ENCODE results near the gene UBAP2L. TPM values are rescaled to one million over a fixed set of nuclear protein-coding genes. Genes with fewer than 3 reads are reported as not detected.
"Not testable (repeated sequence)": the region's sequence is repeated elsewhere in the genome, so short reads cannot be mapped to it uniquely, and the experiment has no call there.

UBAP2L gene
- total RNA-seq, 1 donor from 2014 or later: 31.8 TPM

GRCh38 chr1:154241703-154242351 lies 21.1 kb downstream of the UBAP2L start:
- no peak for DNase-seq (ENCODE audit: low spot score)

DNA sequence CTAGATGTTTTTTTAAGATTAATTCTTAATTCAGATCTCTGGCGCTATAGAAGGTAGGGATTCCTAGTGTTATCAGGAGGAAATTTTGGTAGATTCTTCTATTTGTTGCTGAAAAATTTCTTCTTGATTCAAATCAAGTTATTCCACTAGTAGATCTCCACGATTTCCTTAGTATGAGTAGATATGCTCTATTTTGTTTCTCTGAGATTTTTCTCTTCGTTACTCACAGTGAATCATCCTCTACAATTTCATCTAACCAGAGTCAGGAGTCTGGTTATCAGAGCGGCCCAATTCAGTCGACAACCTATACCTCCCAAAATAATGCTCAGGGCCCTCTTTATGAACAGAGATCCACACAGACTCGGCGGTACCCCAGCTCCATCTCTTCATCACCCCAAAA lies 32.9 kb downstream of the UBAP2L start:
- DNase-seq (ENCODE audit: low spot score): no peak

DNA sequence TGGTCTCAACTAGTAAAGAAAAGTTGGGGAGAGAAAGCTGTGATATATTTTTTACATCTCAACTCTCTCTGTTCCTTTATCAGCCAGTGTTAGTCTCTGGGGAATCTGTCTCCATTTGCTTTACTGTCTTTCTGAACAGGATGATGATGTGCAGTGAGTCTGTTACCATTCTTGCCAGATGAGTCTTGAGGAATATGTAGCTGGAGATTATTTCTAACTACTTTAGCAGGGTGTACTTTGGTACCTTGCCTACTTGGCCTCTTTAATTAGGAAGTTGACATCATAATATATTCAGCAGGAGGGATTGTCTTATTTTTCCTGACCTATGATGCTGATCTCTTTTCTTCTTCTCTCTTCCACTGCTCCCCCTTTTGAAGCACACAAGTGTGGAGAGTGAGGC lies 35.9 kb downstream of the UBAP2L start:
- DNase-seq (ENCODE audit: low spot score): no peak

DNA sequence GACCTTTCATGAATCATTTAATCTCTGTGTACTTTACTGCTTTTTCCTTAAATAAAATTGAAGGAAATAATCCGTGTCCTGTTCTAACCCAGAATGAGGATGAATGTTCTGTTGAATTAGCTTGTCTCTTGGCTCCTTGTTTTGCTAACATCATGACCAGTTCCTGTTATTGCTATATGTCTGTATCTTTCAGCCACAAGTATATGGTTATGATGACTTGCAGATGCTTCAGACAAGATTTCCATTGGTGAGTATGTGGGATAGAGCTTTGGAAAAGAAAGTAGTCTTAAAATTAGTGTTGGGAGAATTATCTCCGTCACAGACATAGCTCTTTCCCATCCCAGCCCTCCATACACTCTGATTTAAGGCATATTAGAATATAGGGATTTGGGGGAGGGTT lies 38.0 kb downstream of the UBAP2L start:
- no peak for DNase-seq (ENCODE audit: low spot score)

- DNase-seq (ENCODE audit: low spot score): no peak
Observed at GRCh38 chr1:154260127-154260526, 39.4 kb downstream of the UBAP2L start.

DNA sequence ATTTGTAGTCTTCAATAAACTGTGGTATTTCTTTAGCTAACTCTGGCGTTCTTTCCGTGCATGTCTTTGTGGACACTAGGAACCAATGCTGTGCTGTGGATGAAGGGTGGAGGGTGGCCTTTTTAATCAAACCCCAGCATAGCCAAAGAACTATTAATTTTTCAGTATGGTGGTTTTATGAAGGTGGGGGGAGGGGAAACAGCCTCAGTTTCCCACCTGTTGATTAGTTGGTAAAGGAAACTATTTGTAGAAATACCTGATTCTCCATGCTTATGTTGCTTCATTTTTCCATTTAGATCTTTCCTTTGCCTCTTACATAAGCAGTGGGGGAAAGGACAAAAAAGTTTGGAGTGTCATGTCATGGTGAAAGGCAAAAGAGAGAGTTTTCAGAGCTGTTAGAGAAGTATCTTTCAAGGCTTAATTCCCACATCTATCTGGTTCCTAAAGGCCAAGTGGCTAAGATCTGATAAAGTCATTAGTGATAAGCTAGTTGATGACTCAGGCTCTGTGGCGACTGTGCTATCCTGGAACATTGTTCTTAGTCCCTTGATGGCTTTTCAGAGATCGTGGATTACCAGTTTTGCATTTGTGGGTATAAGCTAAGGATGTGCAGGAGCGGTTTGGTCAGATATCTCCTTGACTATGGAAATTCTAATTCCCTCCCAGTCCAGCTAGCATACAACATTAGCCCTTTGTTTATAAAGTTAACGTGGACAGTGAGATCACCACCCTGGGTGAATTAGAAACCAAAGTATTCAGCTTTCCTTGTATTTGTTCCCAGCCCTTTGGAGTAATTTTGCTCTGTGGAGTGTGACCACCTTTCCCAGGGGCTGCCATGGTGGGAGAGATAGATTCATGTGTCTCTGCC lies 42.9 kb downstream of the UBAP2L start:
- DNase-seq (ENCODE audit: low spot score): no peak

- DNase-seq (ENCODE audit: low spot score): no peak
Observed at GRCh38 chr1:154264454-154264853, 43.7 kb downstream of the UBAP2L start.

DNA sequence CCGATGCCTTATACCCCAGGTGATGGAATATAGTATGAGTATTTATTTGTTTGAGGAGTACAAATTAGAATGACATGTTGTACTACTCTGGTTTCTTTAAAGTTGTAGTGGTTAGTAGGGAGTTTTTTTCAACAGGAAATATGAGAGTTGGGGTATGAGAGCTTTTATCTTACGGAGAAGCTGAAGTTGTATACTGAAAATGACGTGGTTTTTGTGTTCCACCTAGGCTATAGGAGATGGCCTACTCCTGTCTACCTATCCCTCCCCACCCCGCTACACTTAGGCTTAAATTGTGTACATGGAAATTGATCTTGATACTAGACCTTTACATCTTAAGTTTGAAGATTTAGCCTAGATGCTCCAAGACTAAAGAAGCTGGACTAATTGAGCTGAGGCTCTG lies 44.8 kb downstream of the UBAP2L start:
- DNase-seq (ENCODE audit: low spot score): no peak

- DNase-seq (ENCODE audit: low spot score): no peak
Observed at GRCh38 chr1:154270833-154271232, 50.1 kb downstream of the UBAP2L start.

- peak; percentile 99 for DNase-seq (ENCODE audit: low spot score)
Observed at GRCh38 chr1:154272217-154272998, 51.7 kb downstream of the UBAP2L start, which contains the start of gene HAX1. Gene HAX1, plus strand, starts transcription at chr1:154272629. Its CDS starts 95 bp downstream, at chr1:154272724.

DNA sequence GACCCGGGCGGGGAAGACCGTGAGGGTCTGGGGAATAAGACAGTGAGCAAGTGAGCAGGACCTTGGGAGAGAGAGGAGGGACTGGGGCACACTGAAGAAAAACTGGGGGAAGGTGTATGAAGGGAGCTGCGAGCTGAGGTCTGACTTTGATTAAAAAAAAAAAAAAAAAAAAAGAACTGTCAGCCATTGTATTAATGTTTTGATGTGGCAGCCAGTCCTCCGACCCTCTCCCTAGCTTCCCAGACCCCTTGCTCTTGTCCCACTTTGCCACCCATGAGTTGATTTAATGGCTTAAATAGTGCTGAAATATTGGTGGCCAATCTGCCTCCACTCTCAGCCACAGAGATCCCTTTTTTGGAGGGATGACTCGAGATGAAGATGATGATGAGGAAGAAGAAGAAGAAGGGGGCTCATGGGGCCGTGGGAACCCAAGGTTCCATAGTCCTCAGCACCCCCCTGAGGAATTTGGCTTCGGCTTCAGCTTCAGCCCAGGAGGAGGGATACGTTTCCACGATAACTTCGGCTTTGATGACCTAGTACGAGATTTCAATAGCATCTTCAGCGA lies 52.3 kb downstream of the UBAP2L start:
- DNase-seq (ENCODE audit: low spot score): no peak

DNA sequence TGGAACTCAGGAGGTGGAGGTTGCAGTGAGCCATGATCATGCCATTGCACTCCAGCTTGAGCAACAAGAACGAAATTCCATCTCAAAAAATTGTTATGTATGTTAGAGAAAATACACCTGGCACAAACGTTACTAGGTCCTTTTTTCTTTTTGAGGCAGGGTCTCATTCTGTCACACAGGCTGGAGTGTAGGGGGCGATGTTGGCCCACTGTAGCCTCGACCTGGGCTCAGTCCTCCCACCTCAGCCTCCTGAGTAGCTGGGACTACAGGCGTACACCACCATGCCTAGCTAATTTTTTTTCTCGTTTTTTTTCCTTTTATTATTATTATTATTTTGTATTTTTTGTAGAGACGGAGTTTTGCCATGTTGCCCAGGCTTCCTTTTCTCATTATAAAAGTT lies 56.0 kb downstream of the UBAP2L start:
- no peak for DNase-seq (ENCODE audit: low spot score)

DNA sequence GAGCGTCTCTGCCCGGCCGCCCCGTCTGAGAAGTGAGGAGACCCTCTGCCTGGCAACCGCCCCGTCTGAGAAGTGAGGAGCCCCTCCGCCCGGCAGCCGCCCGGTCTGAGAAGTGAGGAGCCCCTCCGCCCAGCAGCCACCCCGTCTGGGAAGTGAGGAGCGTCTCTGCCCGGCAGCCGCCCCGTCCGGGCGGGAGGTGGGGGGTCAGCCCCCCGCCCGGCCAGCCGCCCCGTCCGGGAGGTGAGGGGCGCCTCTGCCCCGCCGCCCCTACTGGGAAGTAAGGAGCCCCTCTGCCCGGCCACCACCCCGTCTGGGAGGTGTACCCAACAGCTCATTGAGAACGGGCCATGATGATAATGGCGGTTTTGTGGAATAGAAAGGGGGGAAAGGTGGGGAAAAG lies 66.8 kb downstream of the UBAP2L start:
- not testable (repeated sequence) for DNase-seq (ENCODE audit: low spot score)

GRCh38 chr1:154288661-154289060 lies 67.9 kb downstream of the UBAP2L start:
- DNase-seq (ENCODE audit: low spot score): no peak

GRCh38 chr1:154290921-154291320 lies 70.2 kb downstream of the UBAP2L start:
- DNase-seq (ENCODE audit: low spot score): no peak

DNA sequence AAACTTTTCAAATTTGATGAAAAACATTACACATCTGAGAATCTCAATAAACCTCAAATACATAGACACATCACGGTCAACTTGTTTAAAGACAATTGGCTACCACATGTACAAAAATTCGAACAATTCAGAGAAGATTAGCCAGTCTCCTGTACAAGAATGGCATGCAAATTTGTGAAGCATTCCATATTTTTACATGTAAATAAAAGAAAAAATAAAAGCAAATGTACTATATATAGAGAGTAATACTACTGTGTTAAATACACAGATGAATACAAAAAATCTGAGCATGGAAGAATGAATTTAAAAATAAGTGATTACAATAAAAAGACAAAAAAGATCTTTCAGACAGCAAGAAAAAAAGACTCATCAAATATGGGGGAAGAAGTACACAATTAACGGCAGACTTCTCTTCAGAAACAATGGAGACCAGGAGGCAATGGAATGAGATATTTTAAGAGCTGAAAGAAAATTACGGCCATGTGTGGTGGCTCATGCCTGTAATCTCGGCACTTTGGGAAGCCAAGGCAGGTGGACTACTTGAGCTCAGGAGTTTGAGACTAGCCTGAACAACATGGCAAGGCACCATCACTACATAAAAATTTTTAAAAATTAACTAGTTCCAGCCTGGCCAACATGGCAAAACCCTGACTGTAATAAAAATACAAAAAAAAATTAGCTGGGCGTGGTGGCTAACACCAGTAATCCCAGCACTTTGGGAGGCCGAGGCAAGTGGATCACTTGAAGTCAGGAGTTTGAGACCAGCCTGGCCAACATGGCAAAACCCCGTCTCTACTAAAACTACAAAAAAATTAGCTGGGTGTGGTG lies 74.9 kb downstream of the UBAP2L start:
- DNase-seq (ENCODE audit: low spot score): no peak

DNA sequence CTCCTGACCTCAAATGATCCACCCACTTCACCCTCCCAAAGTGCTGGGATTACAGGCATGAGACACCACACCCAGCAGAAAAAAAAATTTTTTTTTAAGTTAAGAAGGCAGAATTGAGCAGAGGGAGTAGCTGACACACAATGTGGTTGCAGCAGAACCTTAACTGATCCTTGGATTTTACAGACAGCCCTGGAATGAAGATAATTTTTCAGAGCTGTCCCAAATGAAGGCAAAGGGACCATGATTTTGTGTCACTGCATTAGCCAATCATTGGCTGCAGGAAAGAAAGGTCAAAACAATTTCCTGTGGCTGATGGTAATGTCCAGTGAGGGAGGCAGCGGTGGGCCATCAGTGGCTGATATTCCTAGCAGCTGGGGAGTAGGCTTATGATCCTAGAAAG lies 80.8 kb downstream of the UBAP2L start:
- no peak for DNase-seq (ENCODE audit: low spot score)

- DNase-seq (ENCODE audit: low spot score): no peak
Observed at GRCh38 chr1:154304664-154305337, 84.0 kb downstream of the UBAP2L start.

DNA sequence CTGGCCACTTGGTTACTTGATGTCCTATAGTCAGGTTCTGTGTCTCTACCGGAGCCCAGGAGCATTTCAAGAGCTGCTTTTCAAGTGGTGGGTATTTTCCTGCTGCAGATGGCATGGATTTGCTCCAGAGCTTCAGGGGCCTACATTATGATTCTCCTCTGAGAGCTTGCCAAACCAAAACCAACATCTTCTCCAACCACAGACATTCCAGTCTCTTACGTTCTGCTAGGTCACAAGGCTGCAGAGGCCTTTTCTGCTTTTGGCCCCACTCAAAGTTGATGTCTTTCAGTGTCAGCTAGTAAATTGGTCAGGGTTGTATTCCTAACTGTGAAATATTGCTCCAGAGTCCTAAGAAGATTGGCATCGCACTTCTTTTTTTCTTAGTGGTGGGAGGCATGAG lies 85.4 kb downstream of the UBAP2L start:
- no peak for DNase-seq (ENCODE audit: low spot score)

DNA sequence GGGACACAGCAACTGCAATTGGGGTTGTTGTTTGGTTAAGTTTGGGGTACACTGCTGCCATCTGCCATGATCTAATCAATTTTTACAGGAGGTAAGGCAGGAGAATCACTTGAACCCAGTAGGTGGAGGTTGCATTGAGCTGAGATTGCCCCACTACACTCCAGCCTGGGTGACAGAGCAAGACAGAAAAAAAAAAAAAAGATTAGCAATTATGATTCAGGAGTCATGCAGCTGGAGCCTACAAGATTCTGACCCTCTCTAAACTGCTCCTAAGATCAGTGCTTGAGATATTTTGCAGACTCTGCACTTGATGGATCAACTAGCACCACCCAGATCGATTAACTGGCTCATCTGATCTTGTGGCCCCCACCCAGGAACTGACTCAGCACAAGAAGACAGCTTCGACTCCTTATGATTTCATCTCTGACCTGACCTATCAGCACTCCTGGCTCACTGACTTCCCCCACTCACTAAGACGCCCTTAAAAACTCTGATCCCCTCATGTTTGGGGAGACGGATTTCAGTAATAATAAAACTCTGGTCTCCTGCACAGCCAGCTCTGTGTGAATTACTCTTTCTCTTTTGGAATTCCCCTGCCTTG lies 87.0 kb downstream of the UBAP2L start:
- not testable (repeated sequence) for DNase-seq (ENCODE audit: low spot score)

All from umbilical cord (tissue), 2 donors.